Heart right ventricle (tissue), 16 donors: ENCODE data around the gene ITGA8. TPM values are rescaled to one million over a fixed set of nuclear protein-coding genes. Genes with fewer than 3 reads are reported as not detected.
"Not testable (repeated sequence)": the region's sequence is repeated elsewhere in the genome, so short reads cannot be mapped to it uniquely, and the experiment has no call there.

Experiments used
- ATAC-seq, 8 donors: fragments of 200-7000 bp; cut with Tn5 transposase; one replicate each; pipeline ENCODE4 v1.9.1; 2020; ENCODE audit warnings: mild to moderate bottlenecking in 8 of 8, moderate library complexity in 8 of 8, moderate number of reproducible peaks in 1 of 8
- DNase-seq, 2 donors: peaks; one replicate each; pipeline ENCODE4 v3.0.0-alpha.2; 2020
- H3K27ac ChIP-seq, 10 donors: fragments of 200-600 bp; sonication (generic) in 2 of 10; one replicate each; pipeline versions ENCODE4 v1.5.0 to v1.8.0; 2020 to 2022; ENCODE audit warnings: mild to moderate bottlenecking in 3 of 10
- H3K27me3 ChIP-seq, 7 donors: fragments of 200-600 bp; one replicate each; pipeline ENCODE4 v1.8.0; 2021 to 2022; ENCODE audit warnings: mild to moderate bottlenecking in 2 of 7
- H3K36me3 ChIP-seq, 9 donors: fragments of 200-600 bp; sonication (generic) in 1 of 9; one replicate each; pipeline versions ENCODE4 v1.5.0 to v1.8.0; 2020 to 2022; ENCODE audit warnings: mild to moderate bottlenecking in 2 of 9
- H3K4me1 ChIP-seq, 9 donors: fragments of 200-600 bp; sonication (generic) in 1 of 9; one replicate each; pipeline versions ENCODE4 v1.5.0 to v1.8.0; 2020 to 2022; ENCODE audit warnings: mild to moderate bottlenecking in 4 of 9
- H3K4me3 ChIP-seq, 10 donors: fragments of 200-600 bp; sonication (generic) in 2 of 10; one replicate each; pipeline versions ENCODE4 v1.5.0 to v1.8.0; 2020 to 2022; ENCODE audit warnings: mild to moderate bottlenecking in 7 of 10, moderate library complexity in 2 of 10
- H3K9me3 ChIP-seq, 11 donors: fragments of 200-600 bp in 10 of 11; sonication (generic) in 2 of 11; one replicate each; pipeline versions ENCODE4 v1.5.0 to v1.8.0; 2013 to 2022; ENCODE audit warnings: mild to moderate bottlenecking in 2 of 11, control low read depth in 1 of 11, moderate library complexity in 1 of 11
- CTCF ChIP-seq, 9 donors: fragments of 200-600 bp; sonication (generic) in 2 of 9; IDR thresholded peaks; one replicate each; pipeline versions ENCODE4 v1.5.0 to v1.8.0; 2021 to 2022; ENCODE audit warnings: antibody characterized with exemption in 9 of 9, mild to moderate bottlenecking in 5 of 9, moderate library complexity in 1 of 9
- WGBS, 2 donors: extraction: QIAGEN DNeasy Blood & Tissue Kit; methylation state at CpG; one replicate each; pipeline ENCODE4 v1.1.7; 2013; ENCODE audit warnings: inconsistent platforms in 1 of 2; 5-methylcytosine and 5-hydroxymethylcytosine counted together
- intact Hi-C, 10 donors: fragments of 100-400 bp; cut with DNase I; formaldehyde crosslinking; loops; one replicate each; pipeline versions ENCODE4 v1.11.1 to v1.14.2; 2022
- polyA plus RNA-seq, 2 donors: library from polyadenylated mRNA; stranded (reverse); fragments of 200-250 nt; gene quantifications; one replicate each; pipeline ENCODE4 v1.2.3, GENCODE V29; 2013
- total RNA-seq, 10 donors: library from RNA; stranded (reverse); fragmentation: NEBNext Ultra II Directional in 3 of 10; extraction: Animal tissue kit (Norgen Biotek cat#: 25700) in 3 of 10; gene quantifications; one replicate each; pipeline versions ENCODE4 v1.2.1 to v1.2.4, GENCODE V29; 2021 to 2023
- donor health status: Arrhythmogenic right ventricular cardiomyopathy.
- donor health status: ischemic (EF 13 %, LVEDD 7.1; RV severe dilation, severe dysfunction).
- donor health status: healthy with polysubstance abuse.
- donor health status: DM: no; HTN: yes; CAD: no.
- donor health status: DM: no; HTN: no; CAD: no.
- donor health status: ischemic (EF 25% LVEDD 6.9; RV normal size, moderate dysfunction).
- donor health status: ischemic (EF 25% LVEDD 5.7; RV mildly dilated, moderate dysfunction).
- donor health status: healthy.
- donor health status: DM: yes; HTN: yes; CAD: no.
- donor health status: Ischemic cardiomyopathy.
- donor health status: ischemic (EF 35%, LVEDD 5.7; RV mildly dilated, moderate dysfunction).
- donor health status: nonischemic (EF 11% LVEDD 7.7; RV severe dilation, severe dysfunction).
- donor health status: DM: yes; HTN: yes; CAD: no.
- donor health status: PGD.
- donor health status: ischemic (EF 29% LVEDD 5.4; RV normal size, mild dysfunction).
- donor health status: nonischemic (EF 23%, LVEDD 6.1; RV moderate dilation, normal function).

The ITGA8 gene
- total and polyA plus RNA-seq, 12 donors = 0.62 to 4.2 (median 2.1) TPM

- DNase-seq (no peak), ATAC-seq (no peak)
- peaks cover 0 to 13% (median 0%) of the 10 kb centered on the region in 11 donors for H3K9me3 ChIP-seq
- H3K4me3 ChIP-seq = no peak overlapping the region
- no peak overlapping the region for H3K27ac ChIP-seq
- no peaks in the 10 kb centered on the region for H3K4me1 ChIP-seq
- TF ChIP-seq CTCF (IDR thresholded peaks at IDR 0.05) = no peak
- H3K27me3 ChIP-seq = no peaks in the 10 kb centered on the region
- WGBS, 2 donors = 71 to 81% methylated on average over 9 of the region's 9 CpGs
- H3K36me3 ChIP-seq = no peaks in the 10 kb centered on the region
- intact Hi-C loops = loop anchor here in 8 of 10 donors (5.0 to 10.0 kb wide), 8 partner anchors 56 to 236 kb away; partner anchors contain the start of gene ITGA8 (in 4 of the 8)
Observed at GRCh38 chr10:15588635-15589508, 130.8 kb downstream of the ITGA8 start.

- peaks cover 0 to 13% (median 0%) of the 10 kb centered on the region in 11 donors for H3K9me3 ChIP-seq
- DNase-seq (no peak), ATAC-seq (no peak)
- intact Hi-C loops = loop anchor here in 8 of 10 donors (5.0 to 10.0 kb wide), 8 partner anchors 57 to 237 kb away; partner anchors contain the start of gene ITGA8 (in 4 of the 8)
- no peaks in the 10 kb centered on the region for H3K27me3 ChIP-seq
- no peak for TF ChIP-seq CTCF (IDR thresholded peaks at IDR 0.05)
- 82 to 85% methylated on average over 5 of the region's 5 CpGs for WGBS, 2 donors
- H3K36me3 ChIP-seq = no peaks in the 10 kb centered on the region
- H3K27ac ChIP-seq = no peak overlapping the region
- H3K4me1 ChIP-seq = no peaks in the 10 kb centered on the region
- no peak overlapping the region for H3K4me3 ChIP-seq
Observed at GRCh38 chr10:15588151-15588550, 131.6 kb downstream of the ITGA8 start.

GRCh38 chr10:15587271-15587670 lies 132.5 kb downstream of the ITGA8 start:
- ATAC-seq (no peak), DNase-seq (no peak)
- 90 to 92% methylated on average over 3 of the region's 3 CpGs for WGBS, 2 donors
- TF ChIP-seq CTCF (IDR thresholded peaks at IDR 0.05) = no peak
- Histone ChIP-seq H3K27me3 (no peaks in the 10 kb centered on the region), H3K27ac (no peak overlapping the region), H3K9me3 (peaks cover 0 to 15% (median 0%) of the 10 kb centered on the region in 11 donors), H3K4me1 (no peaks in the 10 kb centered on the region), H3K36me3 (no peaks in the 10 kb centered on the region), H3K4me3 (no peak overlapping the region)
- intact Hi-C loops = loop anchor here in 8 of 10 donors (5.0 to 10.0 kb wide), 8 partner anchors 58 to 238 kb away; partner anchors contain the start of gene ITGA8 (in 4 of the 8)

GRCh38 chr10:15585303-15585715 lies 134.4 kb downstream of the ITGA8 start:
- peak; percentile 46 to 48 for DNase-seq
- Histone ChIP-seq H3K9me3 (peaks cover 0 to 6% (median 0%) of the 10 kb centered on the region in 11 donors), H3K36me3 (no peaks in the 10 kb centered on the region), H3K27me3 (no peaks in the 10 kb centered on the region), H3K27ac (no peak overlapping the region), H3K4me3 (no peak overlapping the region), H3K4me1 (no peaks in the 10 kb centered on the region)
- ATAC-seq = peak in 7 of 8 donors; percentile 72 to 92 (median 81)
- TF ChIP-seq CTCF (IDR thresholded peaks at IDR 0.05) = peak; percentile 45 to 82 (median 74)
- 11 to 16% methylated on average over 6 of the region's 6 CpGs for WGBS, 2 donors
- intact Hi-C loops = loop anchor here in 9 of 10 donors (2.0 to 10.0 kb wide), 9 partner anchors 59 to 239 kb away; partner anchors contain the start of gene ITGA8 (in 4 of the 9)

- not testable (repeated sequence) for H3K4me1 ChIP-seq, H3K27ac ChIP-seq, H3K36me3 ChIP-seq, H3K9me3 ChIP-seq, H3K27me3 ChIP-seq, H3K4me3 ChIP-seq, DNase-seq, ATAC-seq
- WGBS, 2 donors = 96 to 98% methylated on average over 2 of the region's 2 CpGs
- intact Hi-C loops = loop anchor here in 5 of 10 donors (10.0 kb wide), 5 partner anchors 62 to 242 kb away; partner anchors contain the start of gene ITGA8 (in 2 of the 5)
Observed at GRCh38 chr10:15582972-15583371, 136.8 kb downstream of the ITGA8 start.
